ENCODE results near the gene RALGAPB. TPM values are rescaled to one million over a fixed set of nuclear protein-coding genes. Genes with fewer than 3 reads are reported as not detected.

Gene RALGAPB
- total RNA-seq, 4 donors from 2014 or later = 34.4 to 86.7 (median 44.2) TPM

- H3K4me3 ChIP-seq = no peak overlapping the region
- no peaks in the 10 kb centered on the region for H3K4me1 ChIP-seq
- H3K36me3 ChIP-seq = no peaks in the 10 kb centered on the region
- peaks cover 6% of the 10 kb centered on the region for H3K27me3 ChIP-seq
- no peak overlapping the region for H3K27ac ChIP-seq
- TF ChIP-seq EP300 (IDR thresholded peaks at IDR 0.05) (no peak), POLR2AphosphoS5 (IDR thresholded peaks at IDR 0.05) (no peak), POLR2A (IDR thresholded peaks at IDR 0.05) (no peak), CTCF (IDR thresholded peaks at IDR 0.05) (no peak)
- no peak for DNase-seq (ENCODE audit: low spot score in 2 of 2)
- H3K9me3 ChIP-seq = no peaks in the 10 kb centered on the region
- 74% methylated on average over 2 of the region's 2 CpGs for WGBS
Observed at GRCh38 chr20:38624084-38624483, 151.4 kb downstream of the RALGAPB start.

GRCh38 chr20:38625896-38626295 lies 153.3 kb downstream of the RALGAPB start:
- TF ChIP-seq EP300 (IDR thresholded peaks at IDR 0.05) (no peak), POLR2A (IDR thresholded peaks at IDR 0.05) (no peak), POLR2AphosphoS5 (IDR thresholded peaks at IDR 0.05) (no peak), CTCF (IDR thresholded peaks at IDR 0.05) (no peak)
- DNase-seq (ENCODE audit: low spot score in 2 of 2) = no peak
- Histone ChIP-seq H3K9me3 (no peaks in the 10 kb centered on the region), H3K27ac (no peak overlapping the region), H3K36me3 (no peaks in the 10 kb centered on the region), H3K4me3 (no peak overlapping the region), H3K27me3 (peaks cover 5% of the 10 kb centered on the region), H3K4me1 (no peaks in the 10 kb centered on the region)

- 78% methylated on average over 3 of the region's 10 CpGs for WGBS
- H3K27me3 ChIP-seq = peaks cover 5% of the 10 kb centered on the region
- DNase-seq (ENCODE audit: low spot score in 2 of 2) = no peak
- H3K4me1 ChIP-seq = no peaks in the 10 kb centered on the region
- H3K27ac ChIP-seq = no peak overlapping the region
- no peaks in the 10 kb centered on the region for H3K36me3 ChIP-seq
- no peaks in the 10 kb centered on the region for H3K9me3 ChIP-seq
- no peak overlapping the region for H3K4me3 ChIP-seq
- TF ChIP-seq CTCF (IDR thresholded peaks at IDR 0.05) (no peak), EP300 (IDR thresholded peaks at IDR 0.05) (no peak), POLR2AphosphoS5 (IDR thresholded peaks at IDR 0.05) (no peak), POLR2A (IDR thresholded peaks at IDR 0.05) (no peak)
Observed at GRCh38 chr20:38626921-38627659, 154.4 kb downstream of the RALGAPB start.

Other genes with a start within 250 kb of the RALGAPB start
- 1 to 10 TPM in 3 of 4 donors, not detected in 1; 1.2 to 3.3 (median 2.0) TPM for gene KIAA1755, start 212.1 kb upstream of the RALGAPB start, total RNA-seq
- not detected for gene BPI, start 168.7 kb upstream of the RALGAPB start, total RNA-seq
- 1 to 10 TPM in 1 of 4 donors, under 1 TPM in 1, not detected in 2; 0.38 to 6.2 TPM for gene LBP, start 126.4 kb upstream of the RALGAPB start, total RNA-seq
- 10 to 100 TPM; 45.6 to 72.5 (median 57.9) TPM for gene SNHG17, start 37.5 kb upstream of the RALGAPB start, total RNA-seq
- not detected for gene ADIG, start 108.4 kb downstream of the RALGAPB start, total RNA-seq
- gene ARHGAP40, start 129.0 kb downstream of the RALGAPB start, total RNA-seq = 100 to 1,000 TPM in 2 of 4 donors, 10 to 100 TPM in 2; 30.2 to 139 (median 74.5) TPM

Measured in suprapubic skin (tissue), 4 donors.